Thyroid gland (tissue), 4 donors: Measurements from ENCODE around the gene C3orf22. TPM values are rescaled to one million over a fixed set of nuclear protein-coding genes. Genes with fewer than 3 reads are reported as not detected.
"Not testable (repeated sequence)": the region's sequence is repeated elsewhere in the genome, so short reads cannot be mapped to it uniquely, and the experiment has no call there.

Experiments used
- DNase-seq, 2 donors: peaks; one replicate each; pipeline ENCODE4 v3.0.0-alpha.2; 2019
- H3K27ac ChIP-seq, 3 donors: fragments of 200-600 bp; sonication (generic); 1 replicate in 2 of 3; 2 replicates in 1 of 3; pipeline ENCODE4 v1.5.1; 2016 to 2019; ENCODE audit warnings: mild to moderate bottlenecking in 1 of 3, moderate library complexity in 1 of 3
- H3K27me3 ChIP-seq: fragments of 200-600 bp; sonication (generic); one replicate; pipeline ENCODE4 v1.5.1; 2019
- H3K36me3 ChIP-seq, 2 donors: fragments of 200-600 bp; sonication (generic); one replicate each; pipeline ENCODE4 v1.5.1; 2016 to 2019
- H3K4me1 ChIP-seq, 2 donors: fragments of 200-600 bp; sonication (generic); one replicate each; pipeline ENCODE4 v1.5.1; 2017 to 2019
- H3K4me3 ChIP-seq, 3 donors: fragments of 200-600 bp; sonication (generic); replicated peaks in 1 of 3; 1 replicate in 2 of 3; 2 replicates in 1 of 3; pipeline ENCODE4 v1.5.1; 2016; ENCODE audit warnings: mild to moderate bottlenecking in 1 of 3
- H3K9me3 ChIP-seq: fragments of 200-600 bp; sonication (generic); one replicate; pipeline ENCODE4 v1.5.1; 2017
- CTCF ChIP-seq, 6 experiments: fragments of 200-600 bp in 3 of 6; fragments of 450-650 bp in 3 of 6; sonication (generic) in 3 of 6; IDR thresholded peaks; one replicate each; pipeline ENCODE4 v1.5.1; 2016 to 2019; ENCODE audit warnings: antibody characterized with exemption in 6 of 6, mild to moderate bottlenecking in 2 of 6, inconsistent platforms in 1 of 6, moderate library complexity in 1 of 6
- POLR2A ChIP-seq, 2 donors: fragments of 450-650 bp; IDR thresholded peaks; one replicate each; pipeline ENCODE4 v1.6.1; 2017; ENCODE audit warnings: antibody characterized with exemption in 2 of 2, mild to moderate bottlenecking in 2 of 2, moderate library complexity in 1 of 2
- WGBS, 2 donors: methylation state at CpG; one replicate each; pipeline ENCODE4 v1.1.5; 2017; 5-methylcytosine and 5-hydroxymethylcytosine counted together
- intact Hi-C: fragments of 100-400 bp; cut with DNase I; formaldehyde crosslinking; loops from one replicate; pipeline ENCODE4 v1.15.1; 2023
- total RNA-seq, 4 donors: library from RNA; depleted of rRNA; stranded (reverse); fragments of >200 nt; gene quantifications; one replicate each; pipeline ENCODE4 v1.2.3, GENCODE V29; 2016

Gene C3orf22
- total RNA-seq, result not detected

- H3K9me3 ChIP-seq, result no peaks in the 10 kb centered on the region
- H3K36me3 ChIP-seq, result no peaks in the 10 kb centered on the region
- no peak within 1 kb of the TSS for H3K4me3 ChIP-seq
- no peak for DNase-seq
- 73 to 79% methylated on average over 7 to 8 of the region's 9 CpGs for WGBS, 2 donors
- intact Hi-C loops, result no loop called here
- H3K27ac ChIP-seq, result no peak within 1 kb of the TSS
- no peaks in the 10 kb centered on the region for H3K4me1 ChIP-seq
- H3K27me3 ChIP-seq, result no peaks in the 10 kb centered on the region
- no peak for TF ChIP-seq CTCF (IDR thresholded peaks at IDR 0.05)
These were observed at the start of gene C3orf22 for GRCh38 chr3:126558336-126559071. Gene C3orf22 (minus strand): TSS chr3:126558932. CDS start chr3:126553390, 5,542 bp downstream.

- DNase-seq, result no peak
- Histone ChIP-seq H3K9me3 (no peaks in the 10 kb centered on the region), H3K27me3 (no peaks in the 10 kb centered on the region), H3K27ac (no peak overlapping the region), H3K4me3 (no peak overlapping the region), H3K36me3 (peaks cover 28 to 42% of the 10 kb centered on the region in 2 donors), H3K4me1 (no peaks in the 10 kb centered on the region)
- TF ChIP-seq CTCF (IDR thresholded peaks at IDR 0.05) (no peak), POLR2A (IDR thresholded peaks at IDR 0.05) (no peak)
- 89 to 93% methylated on average over 11 of the region's 11 CpGs for WGBS, 2 donors
- intact Hi-C loops, result no loop called here
These were observed 48.6 kb upstream of the C3orf22 start for GRCh38 chr3:126607214-126607908.

GRCh38 chr3:126606001-126606400, 47.3 kb upstream of the C3orf22 start:
- Histone ChIP-seq H3K4me3 (no peak overlapping the region), H3K9me3 (no peaks in the 10 kb centered on the region), H3K27ac (no peak overlapping the region), H3K27me3 (no peaks in the 10 kb centered on the region), H3K4me1 (no peaks in the 10 kb centered on the region), H3K36me3 (peaks cover 28 to 42% of the 10 kb centered on the region in 2 donors)
- intact Hi-C loops, result no loop called here
- TF ChIP-seq CTCF (IDR thresholded peaks at IDR 0.05) (no peak), POLR2A (IDR thresholded peaks at IDR 0.05) (no peak)
- WGBS, 2 donors, result 89 to 91% methylated on average over 3 of the region's 3 CpGs
- DNase-seq, result no peak

GRCh38 chr3:126604691-126605090, 46.0 kb upstream of the C3orf22 start:
- Histone ChIP-seq H3K4me1 (no peaks in the 10 kb centered on the region), H3K27ac (no peak overlapping the region), H3K4me3 (no peak overlapping the region), H3K9me3 (no peaks in the 10 kb centered on the region), H3K36me3 (peaks cover 28 to 30% of the 10 kb centered on the region in 2 donors), H3K27me3 (no peaks in the 10 kb centered on the region)
- no peak for DNase-seq
- TF ChIP-seq POLR2A (IDR thresholded peaks at IDR 0.05), result no peak
- no peak for TF ChIP-seq CTCF (IDR thresholded peaks at IDR 0.05)
- intact Hi-C loops, result no loop called here
- 89 to 91% methylated on average over 6 of the region's 6 CpGs for whole genome bisulfite sequencing, 2 donors

- H3K4me3 ChIP-seq, result no peak overlapping the region
- H3K9me3 ChIP-seq, result no peaks in the 10 kb centered on the region
- TF ChIP-seq CTCF (IDR thresholded peaks at IDR 0.05) (no peak), POLR2A (IDR thresholded peaks at IDR 0.05) (no peak)
- no peak overlapping the region for H3K27ac ChIP-seq
- no peaks in the 10 kb centered on the region for H3K4me1 ChIP-seq
- intact Hi-C loops, result no loop called here
- no peaks in the 10 kb centered on the region for H3K36me3 ChIP-seq
- no peaks in the 10 kb centered on the region for H3K27me3 ChIP-seq
- DNase-seq, result no peak
- 0% methylated on average over 1 of the region's 1 CpG for WGBS, 2 donors
These were observed 40.4 kb upstream of the C3orf22 start for GRCh38 chr3:126599101-126599500.

GRCh38 chr3:126595479-126595878, 36.7 kb upstream of the C3orf22 start:
- H3K9me3 ChIP-seq, H3K4me1 ChIP-seq, DNase-seq, H3K27me3 ChIP-seq, H3K27ac ChIP-seq, H3K36me3 ChIP-seq, intact Hi-C loops, H3K4me3 ChIP-seq: not testable (repeated sequence)
- WGBS, 2 donors, result 93 to 96% methylated on average over 4 of the region's 4 CpGs

GRCh38 chr3:126591515-126591914, 32.8 kb upstream of the C3orf22 start:
- H3K27ac ChIP-seq, H3K4me1 ChIP-seq, H3K9me3 ChIP-seq, H3K4me3 ChIP-seq, H3K36me3 ChIP-seq, DNase-seq, intact Hi-C loops, H3K27me3 ChIP-seq: not testable (repeated sequence)
- WGBS, 2 donors, result 62 to 67% methylated on average over 5 of the region's 5 CpGs
